NCI-H146 treated with DMSO at 0.1 percent for 48 hours (cell line): Measurements from ENCODE around the gene ZBTB4.
"Not testable (repeated sequence)": the region's sequence is repeated elsewhere in the genome, so short reads cannot be mapped to it uniquely, and the experiment has no call there.

Experiments
- DNase-seq: peaks from one replicate; lab custom pipeline; 2025; ENCODE audit not compliant: unreplicated experiment; lab: John Stamatoyannopoulos, UW

Gene ZBTB4

DNA sequence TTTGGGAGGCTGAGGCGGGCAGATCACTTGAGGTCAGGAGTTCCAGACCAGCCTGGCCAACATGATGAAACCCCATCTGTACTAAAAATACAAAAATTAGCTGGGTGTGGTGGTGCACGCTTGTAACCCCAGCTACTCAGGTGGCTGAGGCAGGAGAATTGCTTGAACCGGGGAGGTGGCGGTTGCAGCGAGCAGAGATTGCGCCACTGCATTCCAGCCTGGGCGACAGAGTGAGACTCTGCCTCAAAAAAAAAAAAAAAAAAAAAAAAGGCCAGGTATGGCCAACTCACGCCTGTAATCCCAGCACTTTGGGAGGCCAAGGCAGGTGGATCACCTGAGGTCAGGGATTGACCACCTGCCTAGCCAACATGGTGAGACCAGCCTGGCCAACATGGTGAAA, 4.7 kb downstream of the ZBTB4 start:
- DNase-seq, result not testable (repeated sequence)

DNA sequence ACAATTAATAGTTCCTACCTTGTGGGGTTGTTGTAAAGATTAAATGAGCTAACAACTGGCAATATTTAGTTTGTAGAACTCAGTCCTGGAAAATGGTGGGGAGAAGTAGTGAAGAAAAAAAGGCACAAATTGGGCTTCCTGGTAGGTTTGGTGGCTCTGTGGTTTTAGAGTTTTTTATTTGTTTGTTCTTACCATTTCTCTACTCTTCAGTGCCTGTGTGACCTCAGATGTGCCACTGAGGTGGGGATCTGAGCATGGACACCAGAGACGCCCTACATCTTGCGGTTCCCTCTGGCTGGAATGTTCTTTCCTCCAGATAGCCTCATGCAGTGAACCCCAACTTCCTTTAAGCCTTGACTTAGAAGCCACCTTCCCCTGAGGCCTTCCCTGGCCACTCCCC, 7.7 kb downstream of the ZBTB4 start:
- no peak for DNase-seq

DNA sequence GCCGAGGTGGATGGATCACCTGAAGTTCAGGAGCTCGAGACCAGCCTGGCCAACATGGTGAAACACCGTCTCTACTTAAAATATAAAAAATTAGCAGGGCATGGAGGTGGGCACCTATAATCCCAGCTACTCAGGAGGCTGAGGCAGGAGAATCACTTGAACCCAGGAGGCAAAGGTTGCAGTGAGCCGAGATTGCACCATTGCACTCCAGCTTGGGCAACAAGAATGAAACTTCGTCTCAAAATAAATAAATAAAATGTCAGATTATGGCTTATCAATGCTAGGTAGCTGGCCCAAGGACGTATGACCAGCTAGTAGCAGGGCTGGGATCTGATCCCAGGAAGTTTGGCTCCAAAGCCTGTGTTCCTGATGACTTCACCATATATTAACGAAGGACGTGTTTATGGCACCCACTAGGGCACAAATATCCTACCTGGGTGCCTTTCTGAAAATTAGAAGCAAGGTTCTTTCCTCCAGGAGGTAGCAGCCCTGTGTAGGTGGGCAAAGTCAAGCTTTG, 8.9 kb downstream of the ZBTB4 start:
- not testable (repeated sequence) for DNase-seq

DNA sequence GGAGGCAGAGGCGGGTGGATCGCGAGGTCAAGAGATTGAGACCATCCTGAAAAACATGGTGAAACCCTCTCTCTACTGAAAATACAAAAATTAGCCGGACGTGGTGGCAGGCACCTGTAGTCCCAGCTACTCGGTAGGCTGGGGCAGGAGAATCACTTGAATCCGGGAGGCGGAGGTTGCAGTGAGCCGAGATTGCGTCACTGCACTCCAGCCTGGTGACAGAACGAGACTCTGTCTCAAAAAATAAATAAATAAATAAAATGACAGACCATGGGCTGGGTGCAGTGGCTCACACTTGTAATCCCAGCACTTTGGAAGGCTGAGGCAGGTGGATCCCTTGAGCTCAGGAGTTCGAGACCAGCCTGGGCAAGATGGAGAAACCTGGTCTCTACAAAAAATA, 9.6 kb downstream of the ZBTB4 start:
- not testable (repeated sequence) for DNase-seq

DNA sequence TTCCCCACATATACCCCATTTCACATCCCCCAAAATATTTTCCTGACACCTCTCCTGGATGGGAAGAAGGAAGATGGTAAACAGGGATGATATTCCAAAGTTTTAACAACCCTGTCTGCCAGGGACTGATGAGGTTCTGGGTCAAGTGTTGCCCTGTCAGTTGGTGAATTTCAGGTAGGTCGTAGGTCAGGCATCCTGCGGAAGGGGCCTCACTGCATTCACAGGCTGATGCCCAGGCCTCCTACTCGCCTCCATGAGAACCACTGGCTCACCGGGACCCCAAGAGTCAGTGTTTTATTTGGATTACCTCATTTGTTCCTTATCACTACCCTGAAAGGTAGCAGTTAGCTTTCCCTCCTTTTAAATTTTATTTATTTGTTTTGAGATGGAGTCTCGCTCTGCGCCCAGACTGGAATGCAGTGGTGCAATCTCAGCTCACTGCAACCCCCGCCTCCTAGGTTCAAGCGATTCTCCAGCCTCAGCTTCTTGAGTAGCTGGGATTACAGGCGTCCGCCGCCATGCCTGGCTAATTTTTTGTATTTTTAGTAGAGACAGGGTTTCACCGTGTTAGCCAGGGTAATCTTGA, 10.5 kb downstream of the ZBTB4 start:
- DNase-seq, result no peak

DNA sequence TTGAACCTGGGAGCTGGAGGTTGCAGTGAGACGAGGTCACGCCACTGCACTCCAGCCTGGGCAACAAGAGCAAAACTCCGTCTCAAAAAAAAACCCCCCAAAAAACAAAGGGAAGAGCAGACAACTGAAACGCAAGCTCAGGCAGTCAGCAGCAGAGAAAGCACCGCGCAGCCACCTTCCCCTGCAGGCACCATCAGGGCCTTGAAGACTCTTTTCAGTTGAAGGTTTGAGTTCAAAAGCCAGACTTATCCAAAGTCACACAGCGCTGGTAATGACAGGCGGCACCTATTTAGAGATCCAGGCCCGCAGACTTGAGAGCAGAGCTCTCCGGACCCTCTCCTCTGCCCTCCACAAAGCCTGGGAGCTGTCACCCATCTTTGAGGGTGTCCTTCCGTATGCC, 11.1 kb downstream of the ZBTB4 start:
- DNase-seq, result no peak

DNA sequence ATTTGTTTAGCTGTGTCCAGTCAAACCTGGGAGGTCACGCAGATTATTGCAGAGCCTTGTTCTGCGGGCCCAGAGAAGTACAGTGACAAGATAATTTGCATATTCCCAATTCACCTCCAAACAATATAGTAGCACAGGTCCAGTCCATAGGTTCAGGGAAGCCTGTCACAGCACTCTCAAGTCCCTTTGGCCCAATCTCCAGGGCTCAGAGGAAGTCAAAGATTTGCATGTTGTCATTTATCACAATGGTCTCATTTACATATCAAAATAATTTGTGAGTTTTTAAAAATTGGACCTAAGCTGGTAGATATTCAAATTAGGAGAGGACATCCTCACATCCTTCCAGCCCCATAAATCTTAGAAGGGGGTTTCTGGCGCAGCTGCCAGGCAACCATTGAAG, 11.9 kb downstream of the ZBTB4 start:
- no peak for DNase-seq

DNA sequence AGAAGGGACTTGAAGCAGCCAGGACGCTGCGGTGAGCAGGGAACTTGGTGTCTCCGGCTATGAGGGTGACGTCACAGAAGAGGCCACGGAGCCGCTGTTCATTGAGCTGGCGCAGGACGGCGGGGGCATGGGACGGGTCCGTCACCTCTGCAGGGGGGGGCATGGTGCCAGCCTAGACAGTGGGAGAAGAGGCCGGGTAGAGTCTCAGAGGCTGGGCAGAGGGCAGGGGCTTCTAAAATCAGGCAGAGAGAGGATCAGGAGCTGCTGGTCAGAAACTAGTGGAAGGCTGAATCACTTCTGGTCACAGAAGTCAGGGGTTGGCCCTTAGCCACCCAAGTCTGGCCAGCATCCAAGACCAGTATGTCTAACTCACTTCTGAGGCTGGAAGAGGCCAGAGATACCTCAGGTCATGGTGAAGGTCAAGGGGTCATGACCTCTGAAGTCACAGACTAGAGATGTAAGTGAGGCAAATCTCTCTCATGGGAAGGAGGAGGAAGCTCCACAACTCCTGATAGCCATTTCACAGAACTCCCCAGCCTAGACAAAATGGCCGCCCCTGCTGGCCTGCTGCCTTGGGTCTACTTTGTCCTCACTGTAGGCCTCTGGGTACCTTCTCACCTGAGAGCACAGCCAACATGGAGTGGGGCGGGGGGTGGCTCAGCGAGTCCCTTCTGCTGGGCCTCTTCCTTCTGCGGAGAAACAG, 12.6 kb downstream of the ZBTB4 start:
- DNase-seq, result no peak

DNA sequence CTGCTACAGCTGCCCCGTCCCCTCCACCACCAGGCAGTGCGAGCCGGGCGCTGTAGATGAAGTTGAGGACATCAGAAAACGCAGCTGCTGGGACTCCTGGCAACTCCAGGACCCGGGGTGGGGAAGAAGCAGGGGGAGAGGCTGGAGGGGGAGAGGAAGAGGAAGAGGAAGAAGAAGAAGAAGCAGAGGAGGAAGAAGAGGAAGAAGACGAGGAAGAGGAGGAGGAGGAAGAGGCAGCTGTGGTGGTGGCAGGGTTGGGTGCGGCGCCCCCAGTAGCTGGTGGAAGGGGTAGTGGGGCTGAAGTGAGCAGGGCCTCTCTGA, 13.2 kb downstream of the ZBTB4 start:
- no peak for DNase-seq

DNA sequence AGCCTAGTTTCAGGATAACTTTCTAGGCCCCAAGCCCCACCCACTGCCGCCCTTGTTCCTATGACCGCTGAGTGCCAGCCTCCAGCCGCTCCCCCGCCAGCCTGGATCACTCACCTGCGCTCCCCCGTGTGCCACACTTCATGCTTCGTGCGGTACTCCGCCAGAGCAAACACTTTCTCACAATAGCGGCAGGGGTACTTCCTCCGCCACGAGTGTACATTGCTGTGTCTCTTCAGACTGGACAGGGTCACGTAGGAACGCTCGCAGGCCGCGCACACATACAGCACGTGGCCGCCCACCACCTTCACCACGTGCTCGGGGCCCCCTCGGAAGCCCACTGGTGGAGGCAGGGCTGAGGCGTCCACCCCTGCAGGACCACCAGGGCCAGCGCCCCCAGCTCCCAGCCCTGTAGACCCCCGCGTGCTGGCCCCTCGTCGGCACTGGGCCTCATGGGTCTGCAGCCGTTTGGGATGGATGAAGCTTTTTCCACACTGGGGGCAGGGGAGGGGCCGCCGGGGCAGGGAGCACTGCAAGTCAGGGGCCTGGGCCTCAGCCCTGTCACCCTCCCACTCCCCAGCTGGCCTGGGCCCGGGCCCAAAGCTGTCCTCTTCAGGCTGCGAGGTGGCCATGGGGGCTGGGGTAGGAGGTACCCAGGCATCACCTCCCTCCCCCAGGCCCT, 13.7 kb downstream of the ZBTB4 start:
- no peak for DNase-seq

DNA sequence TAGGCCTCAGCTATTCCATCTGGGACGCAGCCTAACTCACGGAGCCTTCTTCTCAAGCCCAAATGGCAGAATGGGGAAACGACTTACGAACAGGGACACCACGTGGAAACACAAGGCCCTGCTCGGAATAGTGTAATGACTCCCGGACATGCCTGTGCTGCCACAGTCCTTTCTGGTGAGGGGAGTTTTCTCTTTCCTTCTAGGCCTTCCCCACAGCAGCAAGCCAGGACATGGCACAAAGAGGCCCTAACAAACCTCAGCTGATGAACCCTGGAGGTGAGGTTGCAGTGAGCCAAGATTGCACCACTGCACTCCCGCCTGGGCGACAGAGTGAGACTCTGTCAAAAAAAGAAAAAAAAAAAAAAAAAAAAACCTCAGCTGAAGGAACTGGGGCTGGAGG, 15.3 kb downstream of the ZBTB4 start:
- no peak for DNase-seq

DNA sequence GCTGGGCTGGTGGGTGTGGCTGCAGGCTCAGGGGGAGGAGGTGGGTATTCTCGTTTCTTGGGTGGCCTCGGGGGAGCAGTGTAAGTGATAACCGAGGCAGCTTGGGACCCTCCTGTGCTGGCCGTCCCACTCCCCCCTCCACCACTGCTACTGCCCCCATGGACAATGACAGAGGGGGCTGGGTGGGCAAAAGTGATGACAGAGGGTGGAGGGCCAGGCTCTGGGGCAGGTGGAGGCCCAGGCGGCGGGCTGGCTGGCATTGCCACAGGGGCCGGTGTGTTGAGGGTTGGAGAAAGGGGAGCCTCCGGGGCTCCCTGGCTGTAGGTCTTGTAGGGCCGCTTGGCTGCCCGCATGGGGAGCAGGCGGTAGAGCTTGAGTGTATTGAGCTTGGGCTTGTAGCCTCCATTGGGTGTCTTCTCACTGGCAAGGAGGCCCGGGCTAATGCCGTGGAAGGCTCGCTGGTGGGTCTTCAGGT, 16.0 kb downstream of the ZBTB4 start:
- no peak for DNase-seq

DNA sequence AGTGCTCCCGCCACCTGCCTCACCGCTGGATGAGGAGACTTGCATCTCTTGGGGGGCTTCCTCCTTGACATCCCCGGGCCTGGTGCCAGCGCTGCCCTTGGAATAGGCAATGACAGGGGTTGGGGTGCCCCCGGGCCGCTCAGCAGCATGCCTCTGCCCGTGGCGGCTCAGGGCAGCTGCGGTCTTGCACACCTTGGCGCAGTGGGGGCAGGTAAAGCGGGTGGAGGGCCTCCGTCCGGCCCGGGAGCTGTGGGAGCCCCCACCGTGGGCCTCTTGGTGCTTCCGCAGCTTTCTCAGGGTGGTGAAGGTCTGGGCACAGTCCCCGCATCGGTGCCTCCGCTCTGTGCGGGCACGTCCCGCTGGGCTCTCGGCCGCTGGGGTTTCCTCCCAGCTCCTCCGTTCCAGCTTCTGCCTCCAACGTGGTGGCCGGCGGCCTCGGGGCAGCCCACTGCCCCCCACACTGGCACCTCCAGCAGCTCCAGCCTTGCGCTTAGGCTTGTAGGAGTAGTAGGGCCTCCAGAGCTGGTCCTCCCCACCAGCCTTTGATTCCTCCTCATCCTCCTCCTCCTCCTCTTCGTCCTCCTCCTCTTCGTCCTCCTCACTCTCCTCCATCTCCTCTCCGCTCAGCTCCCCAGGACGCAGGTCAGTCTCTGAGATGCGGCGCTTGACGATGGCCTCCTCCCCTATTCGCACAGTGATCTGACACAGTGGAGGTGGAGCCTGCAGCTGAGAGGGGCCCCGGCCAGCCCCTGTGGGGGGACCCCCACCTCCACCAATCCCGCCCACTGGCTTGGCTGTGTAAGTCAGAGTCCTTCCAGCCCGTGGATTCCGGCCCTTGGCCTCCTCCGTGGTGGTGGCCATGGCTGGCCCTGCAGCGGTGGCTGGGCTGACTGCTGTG, 16.7 kb downstream of the ZBTB4 start:
- no peak for DNase-seq

DNA sequence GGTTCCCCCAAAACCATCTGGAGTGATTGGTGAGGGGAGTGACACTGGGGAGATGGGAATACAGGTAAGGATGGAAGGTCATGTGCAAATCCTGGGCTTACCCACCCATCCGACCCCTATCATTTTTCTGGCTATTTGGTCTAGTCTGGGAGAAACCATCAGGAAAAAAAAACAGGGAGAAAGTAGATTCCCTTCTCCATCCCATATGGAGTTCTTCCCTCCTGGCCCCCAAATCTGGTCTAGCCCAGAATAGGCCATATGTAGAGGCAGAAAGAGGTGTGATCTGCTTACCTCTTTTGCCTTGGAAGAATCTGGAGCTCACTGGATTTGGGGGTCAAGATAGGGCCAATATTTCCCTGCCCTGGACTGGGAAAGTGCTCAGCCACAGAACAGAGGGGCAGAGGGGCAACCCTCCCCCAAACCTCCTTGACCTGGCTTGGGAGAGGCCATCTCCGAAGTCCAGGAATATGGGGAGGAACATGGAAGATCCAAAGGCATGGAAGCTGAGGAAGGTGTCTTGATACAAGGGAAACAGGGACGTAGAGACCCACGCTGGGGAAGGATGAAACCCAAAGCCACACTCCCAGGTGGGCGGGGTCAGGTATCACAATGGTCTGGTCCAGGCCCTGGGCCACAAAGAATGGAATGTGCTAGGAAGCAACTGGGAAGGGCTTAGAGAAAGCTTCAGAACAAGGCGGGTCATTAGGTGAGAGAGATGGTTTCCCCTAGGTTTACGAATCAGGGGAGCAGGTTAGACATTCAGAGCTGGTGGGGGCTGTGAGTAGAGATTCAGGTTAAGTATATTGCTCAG, 18.4 kb downstream of the ZBTB4 start:
- DNase-seq, result no peak

DNA sequence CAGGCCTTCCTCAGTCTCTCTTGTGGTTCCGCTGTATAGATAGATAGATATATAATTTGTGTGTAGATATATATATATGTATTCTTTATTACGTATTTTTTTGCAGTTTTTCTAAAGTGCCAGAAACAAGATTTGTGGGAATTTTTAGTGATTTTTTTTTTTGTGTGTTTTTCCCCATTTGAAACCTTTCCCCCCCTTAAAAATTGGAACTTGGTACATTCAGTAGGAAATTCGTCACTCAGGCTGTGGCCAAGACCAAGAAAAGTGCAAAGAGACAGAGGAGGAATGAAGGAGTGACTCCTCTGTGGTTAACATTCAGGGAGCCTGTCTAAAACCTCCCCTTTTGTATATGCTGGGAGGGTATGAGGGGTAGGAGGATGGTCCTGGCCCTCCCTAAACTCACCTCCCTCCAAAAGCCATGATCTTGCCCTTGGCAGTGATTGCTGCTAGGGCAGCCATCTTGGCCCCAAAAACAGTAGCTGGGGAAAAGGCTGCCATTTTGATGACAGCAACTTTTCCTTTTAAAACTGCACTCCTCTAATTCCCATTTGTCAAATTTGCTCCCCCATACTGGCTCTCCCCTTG, 19.4 kb downstream of the ZBTB4 start:
- DNase-seq, result no peak

DNA sequence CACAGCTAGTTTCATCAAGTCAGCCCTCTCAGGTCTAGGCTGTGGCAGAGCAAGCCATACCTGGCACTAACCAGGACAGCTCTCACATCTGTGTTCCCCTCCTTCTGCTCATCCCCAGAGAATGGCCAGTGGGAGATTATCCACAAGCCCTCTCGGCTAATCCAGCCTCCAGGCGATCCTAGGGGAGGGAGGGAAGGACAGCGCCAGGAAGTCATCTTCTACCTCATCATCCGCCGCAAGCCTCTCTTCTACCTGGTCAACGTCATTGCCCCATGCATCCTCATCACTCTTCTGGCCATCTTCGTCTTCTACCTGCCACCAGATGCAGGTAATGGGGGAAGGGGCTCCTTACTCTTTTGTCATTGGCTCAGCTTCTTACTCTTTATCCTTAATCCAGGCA, 31.0 kb downstream of the ZBTB4 start:
- no peak for DNase-seq

DNA sequence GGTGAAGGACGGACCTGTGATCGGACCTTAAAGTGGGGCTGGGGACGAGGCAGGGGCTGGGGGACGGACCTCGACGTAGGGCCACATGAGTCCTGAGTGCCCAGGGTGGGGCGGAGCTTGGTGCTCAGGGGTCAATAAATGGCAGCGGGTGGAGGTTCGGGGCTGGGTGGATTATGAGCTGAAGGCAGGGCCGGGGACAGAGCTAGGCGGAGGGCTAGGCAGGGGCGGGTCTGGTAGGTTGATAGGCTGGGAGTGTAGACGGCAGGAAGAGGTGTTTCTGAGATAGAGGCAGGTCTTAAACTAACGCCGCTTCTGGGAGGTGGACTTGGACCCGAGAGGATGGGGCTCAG, 33.8 kb downstream of the ZBTB4 start:
- DNase-seq, result no peak

DNA sequence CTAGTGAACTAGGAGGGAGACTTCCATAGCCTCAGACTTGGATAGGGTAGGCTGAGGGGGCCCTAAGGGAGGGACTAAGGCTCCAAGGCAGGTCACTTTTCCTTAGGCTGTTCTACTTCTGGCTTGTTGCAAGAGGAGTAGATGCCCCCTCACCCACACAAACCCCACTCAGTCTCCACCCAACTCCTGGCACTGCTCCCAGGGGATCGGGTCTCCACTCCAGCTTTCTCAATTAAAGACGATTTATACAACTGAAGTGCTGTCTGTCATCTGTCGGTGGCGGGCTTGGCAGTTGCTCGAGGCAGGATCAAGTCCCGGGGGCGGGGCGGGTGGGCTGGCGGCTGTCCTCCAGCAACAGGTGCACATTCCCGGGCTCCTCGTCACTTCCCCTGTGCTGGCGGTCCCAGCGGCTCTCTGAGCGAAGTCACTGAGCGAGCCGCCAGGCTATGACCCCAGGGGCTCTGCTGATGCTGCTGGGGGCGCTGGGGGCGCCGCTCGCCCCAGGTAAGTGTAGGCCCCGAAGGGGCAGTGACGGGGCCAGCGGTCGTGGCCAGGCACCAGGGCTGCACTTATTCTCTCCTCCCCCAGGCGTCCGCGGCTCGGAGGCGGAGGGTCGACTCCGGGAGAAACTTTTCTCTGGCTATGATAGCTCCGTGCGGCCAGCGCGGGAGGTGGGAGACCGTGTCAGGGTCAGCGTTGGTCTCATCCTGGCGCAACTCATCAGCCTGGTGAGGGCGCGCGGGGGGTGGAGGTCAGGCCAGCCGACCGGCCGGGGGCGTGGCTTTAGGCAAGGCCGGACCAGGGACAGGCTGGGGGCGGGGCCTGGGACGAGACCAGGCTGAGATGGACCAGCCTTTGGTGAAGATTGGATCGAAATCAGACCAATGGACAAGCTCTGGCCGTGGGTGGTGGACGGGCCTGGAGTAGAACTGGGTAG, 34.5 kb downstream of the ZBTB4 start, which contains the start of gene CHRNB1:
Gene CHRNB1, plus strand, starts transcription at position 380 of the 937 bp plus-strand sequence. Its CDS starts 67 bp downstream, at position 447.
- no peak for DNase-seq
